ENCODE measurements around the gene YJEFN3.
A peak's percentile ranks its signal among the peaks of the same experiment; 100 is the strongest.

YJEFN3 gene

DNA sequence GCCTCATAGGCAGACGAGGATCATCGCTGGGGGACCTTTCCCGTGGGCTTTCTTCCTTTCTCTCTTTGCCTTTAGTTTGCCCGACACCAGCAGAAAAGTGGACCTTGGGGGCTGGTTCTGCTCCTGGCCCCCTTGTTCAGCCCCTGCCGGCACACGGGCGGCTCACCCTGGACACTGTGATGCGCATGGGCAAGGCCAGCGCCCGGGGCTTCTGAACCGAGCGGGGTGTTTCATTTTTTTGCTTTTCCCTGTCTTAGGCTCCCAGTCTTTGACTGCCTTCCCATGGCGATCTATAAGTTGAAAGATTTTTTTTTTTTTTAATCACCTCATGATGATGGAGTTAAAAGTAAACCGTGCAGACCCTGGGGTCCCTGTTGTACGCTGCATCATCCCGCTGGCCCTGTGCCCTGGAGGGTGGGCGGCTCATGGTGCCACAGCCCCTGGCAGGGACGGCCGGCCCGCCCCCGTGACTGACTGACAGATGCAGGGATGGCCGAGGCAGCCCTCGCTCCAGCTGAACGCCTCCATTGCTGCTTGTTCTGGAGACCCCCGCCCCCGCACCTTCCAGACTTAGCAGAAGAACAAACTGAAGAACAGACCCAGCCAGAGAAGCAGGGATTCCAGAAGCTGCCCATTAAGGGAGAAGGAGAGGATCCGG is 22.9 kb upstream of the YJEFN3 start:
- H3K27ac Mint-ChIP-seq, result no peak overlapping the region
- H3K4me1 Mint-ChIP-seq, result no peaks in the 10 kb centered on the region
- no peaks in the 10 kb centered on the region for H3K27me3 Mint-ChIP-seq
- H3K36me3 Mint-ChIP-seq, result peaks cover 30% of the 10 kb centered on the region
- H3K4me3 Mint-ChIP-seq, result no peak overlapping the region
- H3K9me3 Mint-ChIP-seq, result no peaks in the 10 kb centered on the region
- ATAC-seq (ENCODE audit: low read depth) (no peak), DNase-seq (ENCODE audit: low spot score in 2 of 2) (no peak)

GRCh38 chr19:19506592-19506991 is 22.1 kb upstream of the YJEFN3 start:
- no peaks in the 10 kb centered on the region for H3K4me1 Mint-ChIP-seq
- H3K27me3 Mint-ChIP-seq, result no peaks in the 10 kb centered on the region
- H3K4me3 Mint-ChIP-seq, result no peak overlapping the region
- ATAC-seq (ENCODE audit: low read depth) (no peak), DNase-seq (ENCODE audit: low spot score in 2 of 2) (no peak)
- no peaks in the 10 kb centered on the region for H3K9me3 Mint-ChIP-seq
- peaks cover 26% of the 10 kb centered on the region for H3K36me3 Mint-ChIP-seq
- H3K27ac Mint-ChIP-seq, result no peak overlapping the region

DNA sequence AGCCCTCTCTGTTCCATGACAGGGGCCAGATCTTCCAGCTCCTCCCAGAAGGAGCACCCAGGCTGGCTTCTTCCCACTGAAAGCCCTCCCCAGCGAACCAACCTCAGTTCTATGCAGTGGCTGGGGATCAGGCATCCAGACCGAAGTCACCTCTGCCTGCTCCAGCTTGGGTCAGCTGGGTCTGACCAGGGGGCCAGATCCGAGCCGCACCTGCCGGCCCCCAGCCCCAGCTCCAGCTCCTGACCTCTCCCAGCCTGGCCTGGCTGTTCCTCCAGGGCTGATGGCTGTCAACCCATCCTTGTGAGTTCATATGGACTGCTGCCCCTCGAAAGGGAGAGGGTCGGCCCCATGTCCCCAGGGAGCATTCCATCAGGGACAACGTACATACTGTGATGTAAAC is 21.4 kb upstream of the YJEFN3 start:
- Mint-ChIP-seq H3K4me3 (no peak overlapping the region), H3K36me3 (peaks cover 22% of the 10 kb centered on the region), H3K27me3 (no peaks in the 10 kb centered on the region), H3K9me3 (no peaks in the 10 kb centered on the region), H3K27ac (no peak overlapping the region), H3K4me1 (no peaks in the 10 kb centered on the region)
- ATAC-seq (ENCODE audit: low read depth), result no peak
- no peak for DNase-seq (ENCODE audit: low spot score in 2 of 2)

DNA sequence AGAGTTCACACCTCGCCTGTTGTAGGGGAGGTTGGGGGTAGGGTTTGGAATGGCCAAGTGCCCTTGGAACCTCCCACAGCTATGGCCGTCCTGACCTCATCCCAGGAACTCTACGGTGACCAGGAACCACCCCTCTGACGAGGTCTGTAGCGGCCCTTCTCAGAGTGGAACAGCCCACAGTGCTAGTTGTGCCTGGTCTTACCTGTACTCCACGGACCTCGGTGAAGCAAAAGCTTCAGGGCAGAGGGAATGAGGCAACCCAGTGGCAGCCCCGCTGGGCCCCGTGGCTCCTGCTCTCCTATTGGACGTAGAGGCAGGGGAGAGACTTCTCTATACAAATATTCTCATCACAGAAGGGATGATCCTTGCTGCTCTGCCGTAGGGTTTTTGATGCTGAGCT is 20.5 kb upstream of the YJEFN3 start:
- DNase-seq (ENCODE audit: low spot score in 2 of 2) (no peak), ATAC-seq (ENCODE audit: low read depth) (no peak)
- Mint-ChIP-seq H3K9me3 (no peaks in the 10 kb centered on the region), H3K4me1 (no peaks in the 10 kb centered on the region), H3K27me3 (no peaks in the 10 kb centered on the region), H3K36me3 (peaks cover 14% of the 10 kb centered on the region), H3K27ac (no peak overlapping the region), H3K4me3 (no peak overlapping the region)

DNA sequence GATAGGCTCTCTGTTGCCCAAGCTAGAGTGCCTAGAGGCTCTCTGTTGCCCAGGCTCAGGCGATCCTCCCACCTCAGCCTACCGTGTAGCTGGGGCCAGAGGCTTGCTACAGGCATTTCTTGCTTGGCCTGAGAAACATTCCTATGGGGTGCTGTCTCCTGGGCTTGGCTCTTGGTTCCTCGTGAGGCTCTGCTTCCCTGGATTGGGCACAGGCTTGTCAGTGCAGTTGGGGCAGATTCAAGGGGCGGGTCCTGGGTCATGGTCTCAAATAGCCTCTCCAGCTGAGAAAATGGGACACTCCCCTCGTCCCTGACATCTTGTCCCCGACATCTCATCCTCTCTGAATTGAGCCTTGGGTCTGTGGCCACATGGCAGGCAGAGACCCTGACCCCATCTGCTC is 18.3 kb upstream of the YJEFN3 start:
- no peaks in the 10 kb centered on the region for H3K4me1 Mint-ChIP-seq
- H3K27ac Mint-ChIP-seq, result no peak overlapping the region
- DNase-seq (ENCODE audit: low spot score in 2 of 2) (no peak), ATAC-seq (ENCODE audit: low read depth) (no peak)
- no peak overlapping the region for H3K4me3 Mint-ChIP-seq
- no peaks in the 10 kb centered on the region for H3K9me3 Mint-ChIP-seq
- H3K36me3 Mint-ChIP-seq, result peaks cover 6% of the 10 kb centered on the region
- H3K27me3 Mint-ChIP-seq, result no peaks in the 10 kb centered on the region

GRCh38 chr19:19513682-19514081 is 15.0 kb upstream of the YJEFN3 start:
- DNase-seq (ENCODE audit: low spot score in 2 of 2), result no peak
- no peak for ATAC-seq (ENCODE audit: low read depth)
- H3K27ac Mint-ChIP-seq, result no peak overlapping the region
- no peaks in the 10 kb centered on the region for H3K9me3 Mint-ChIP-seq
- peaks cover 3% of the 10 kb centered on the region for H3K4me1 Mint-ChIP-seq
- H3K36me3 Mint-ChIP-seq, result no peaks in the 10 kb centered on the region
- H3K27me3 Mint-ChIP-seq, result no peaks in the 10 kb centered on the region
- no peak overlapping the region for H3K4me3 Mint-ChIP-seq

DNA sequence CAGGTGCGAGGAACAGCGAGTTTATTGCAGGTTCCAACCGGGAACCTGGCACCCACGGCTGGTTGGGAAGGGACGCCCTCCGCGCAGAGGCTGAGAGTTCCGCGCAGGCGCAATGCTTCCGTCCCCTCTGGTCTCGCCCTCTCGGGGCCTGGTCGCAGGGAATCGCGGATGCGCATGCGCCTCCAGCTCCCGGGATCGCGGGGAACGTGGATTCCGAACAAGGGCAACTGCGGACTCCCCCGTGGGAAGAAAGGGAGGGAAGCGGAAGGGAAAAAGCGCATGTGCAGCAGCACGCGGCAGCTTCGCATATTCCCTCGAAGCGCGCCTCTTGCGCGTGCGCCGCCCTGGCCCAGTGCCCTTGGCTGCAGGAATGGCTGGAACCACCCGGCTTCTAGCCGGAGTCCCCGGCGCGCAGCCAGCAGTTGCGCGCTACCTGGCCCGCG is 14.5 kb upstream of the YJEFN3 start:
- no peak for DNase-seq (ENCODE audit: low spot score in 2 of 2)
- Mint-ChIP-seq H3K9me3 (no peaks in the 10 kb centered on the region), H3K4me3 (peak overlapping the region; percentile 62), H3K27ac (no peak overlapping the region), H3K36me3 (peaks cover 2% of the 10 kb centered on the region), H3K27me3 (no peaks in the 10 kb centered on the region), H3K4me1 (peaks cover 5% of the 10 kb centered on the region)
- ATAC-seq (ENCODE audit: low read depth), result no peak

GRCh38 chr19:19514881-19515641 is 13.7 kb upstream of the YJEFN3 start, which contains the start of gene TSSK6:
Gene TSSK6, minus strand, starts transcription at chr19:19515548. Its CDS starts 121 bp downstream, at chr19:19515427.
- Mint-ChIP-seq H3K9me3 (no peaks in the 10 kb centered on the region), H3K27ac (peak within 1 kb of the TSS; percentile 95), H3K36me3 (peaks cover 6% of the 10 kb centered on the region), H3K4me1 (peaks cover 9% of the 10 kb centered on the region), H3K27me3 (no peaks in the 10 kb centered on the region), H3K4me3 (peak within 1 kb of the TSS; percentile 95)
- no peak for DNase-seq (ENCODE audit: low spot score in 2 of 2)
- no peak for ATAC-seq (ENCODE audit: low read depth)

DNA sequence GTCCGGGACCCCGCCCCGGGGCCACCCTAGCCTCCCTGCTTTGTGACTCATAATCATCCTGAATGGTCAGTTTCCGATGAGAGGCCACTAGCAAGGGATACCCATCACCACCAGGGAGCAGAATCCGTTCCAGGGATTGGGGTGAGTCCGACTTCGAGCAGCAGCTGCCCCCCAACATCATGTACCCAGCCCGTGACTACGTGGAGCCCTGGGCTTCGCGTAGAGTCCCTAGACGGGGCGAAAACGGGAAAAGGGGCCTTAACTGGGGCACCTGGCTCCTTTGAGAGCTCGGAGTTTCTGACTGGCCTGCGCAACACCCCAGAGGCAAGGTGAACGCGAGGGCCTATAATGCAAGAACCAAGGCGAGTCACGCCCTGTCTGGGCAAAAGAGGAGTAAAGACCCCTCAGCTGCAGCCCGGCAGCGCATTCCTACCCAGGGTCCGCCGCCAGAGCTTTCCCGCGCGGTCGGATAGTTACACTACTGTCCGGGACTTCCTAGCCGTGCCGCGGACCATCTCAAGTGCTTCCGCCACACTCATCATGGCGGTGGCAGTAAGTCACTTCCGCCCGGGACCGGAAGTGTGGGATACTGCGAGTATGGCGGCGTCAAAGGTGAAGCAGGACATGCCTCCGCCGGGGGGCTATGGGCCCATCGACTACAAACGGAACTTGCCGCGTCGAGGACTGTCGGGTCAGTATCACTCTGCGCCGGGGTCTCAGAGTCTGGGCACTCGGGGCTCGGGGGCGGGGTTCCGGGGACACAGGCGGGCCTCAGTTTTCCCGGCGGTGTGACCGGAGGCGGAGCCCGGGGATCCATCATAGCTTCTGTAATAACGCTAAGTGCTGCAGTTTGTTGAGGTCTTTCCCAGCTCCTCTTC is 12.8 kb upstream of the YJEFN3 start, which contains the start of gene NDUFA13:
TSS of gene NDUFA13 (plus strand) at position 584 of the 878 bp plus-strand sequence. CDS start at position 598, 14 bp downstream.
- peak within 1 kb of the TSS; percentile 95 for H3K27ac Mint-ChIP-seq
- H3K4me3 Mint-ChIP-seq, result peak within 1 kb of the TSS; percentile 95
- H3K36me3 Mint-ChIP-seq, result peaks cover 13% of the 10 kb centered on the region
- H3K4me1 Mint-ChIP-seq, result peaks cover 14% of the 10 kb centered on the region
- peak; percentile 95 for ATAC-seq (ENCODE audit: low read depth)
- no peaks in the 10 kb centered on the region for H3K9me3 Mint-ChIP-seq
- H3K27me3 Mint-ChIP-seq, result no peaks in the 10 kb centered on the region
- DNase-seq (ENCODE audit: low spot score in 2 of 2), result peak; percentile 95 to 99

- Mint-ChIP-seq H3K4me1 (peaks cover 16% of the 10 kb centered on the region), H3K27ac (no peak overlapping the region), H3K4me3 (peak overlapping the region; percentile 46), H3K9me3 (no peaks in the 10 kb centered on the region), H3K36me3 (peaks cover 15% of the 10 kb centered on the region), H3K27me3 (no peaks in the 10 kb centered on the region)
- no peak for ATAC-seq (ENCODE audit: low read depth)
- no peak for DNase-seq (ENCODE audit: low spot score in 2 of 2)
Observed at GRCh38 chr19:19517235-19517619, 11.5 kb upstream of the YJEFN3 start.

DNA sequence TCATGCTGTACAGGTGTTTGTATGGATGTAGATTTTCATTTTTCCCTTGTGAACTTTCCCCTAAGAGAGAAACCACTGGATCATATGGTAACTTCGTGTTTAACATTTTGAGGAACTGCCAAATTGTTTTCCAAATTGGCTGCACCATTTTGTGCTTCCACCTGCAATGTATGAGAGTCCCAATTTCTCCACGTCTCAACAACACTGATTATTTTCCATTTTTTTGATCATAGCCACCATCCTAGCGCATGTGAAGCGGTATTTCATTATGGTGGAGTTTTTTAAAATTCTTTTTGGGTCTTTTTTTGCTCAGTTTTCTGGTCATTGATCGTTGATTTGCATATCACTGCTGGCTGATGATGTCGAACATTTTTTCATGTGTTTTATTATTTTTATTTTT is 7.7 kb upstream of the YJEFN3 start:
- peaks cover 24% of the 10 kb centered on the region for H3K4me1 Mint-ChIP-seq
- H3K4me3 Mint-ChIP-seq, result no peak overlapping the region

GRCh38 chr19:19523177-19523576 is 5.5 kb upstream of the YJEFN3 start:
- ATAC-seq (ENCODE audit: low read depth) (no peak), DNase-seq (ENCODE audit: low spot score in 2 of 2) (no peak)
- Mint-ChIP-seq H3K36me3 (peaks cover 17% of the 10 kb centered on the region), H3K27me3 (no peaks in the 10 kb centered on the region), H3K27ac (no peak overlapping the region), H3K9me3 (no peaks in the 10 kb centered on the region), H3K4me3 (no peak overlapping the region), H3K4me1 (peaks cover 22% of the 10 kb centered on the region)

More for the DNA sequence above, 7.7 kb upstream of the YJEFN3 start:
- H3K27me3 Mint-ChIP-seq, result no peaks in the 10 kb centered on the region
- H3K36me3 Mint-ChIP-seq, result peaks cover 17% of the 10 kb centered on the region
- H3K9me3 Mint-ChIP-seq, result no peaks in the 10 kb centered on the region
- no peak for DNase-seq (ENCODE audit: low spot score in 2 of 2)
- H3K27ac Mint-ChIP-seq, result no peak overlapping the region
- ATAC-seq (ENCODE audit: low read depth), result no peak

- no peak for DNase-seq (ENCODE audit: low spot score in 2 of 2)
- H3K27ac Mint-ChIP-seq, result no peak overlapping the region
- peaks cover 17% of the 10 kb centered on the region for H3K36me3 Mint-ChIP-seq
- H3K4me1 Mint-ChIP-seq, result peaks cover 21% of the 10 kb centered on the region
- peak overlapping the region; percentile 27 for H3K4me3 Mint-ChIP-seq
- ATAC-seq (ENCODE audit: low read depth), result peak; percentile 78
- no peaks in the 10 kb centered on the region for H3K9me3 Mint-ChIP-seq
- no peaks in the 10 kb centered on the region for H3K27me3 Mint-ChIP-seq
Observed at GRCh38 chr19:19524053-19524452, 4.7 kb upstream of the YJEFN3 start.
